K562 (cell line): ENCODE data around the gene ST6GALNAC2. TPM values are rescaled to one million over a fixed set of nuclear protein-coding genes. Genes with fewer than 3 reads are reported as not detected.

Source experiments
- ARID2 ChIP-seq: fragments of 450-650 bp; IDR thresholded peaks from 2 replicates; pipeline ENCODE4 v1.6.1; 2017; ENCODE audit warnings: antibody characterized with exemption, mild to moderate bottlenecking
- BACH1 ChIP-seq: fragments of 200-800 bp; sonication (Bioruptor generic); IDR thresholded peaks from 2 replicates; pipeline ENCODE4 v1.6.1; 2016; ENCODE audit warnings: missing genetic modification characterization, missing compliant biosample characterization
- BRCA1 ChIP-seq, 2 experiments: fragments of 450-650 bp in 1 of 2; sonication (generic) in 1 of 2; formaldehyde crosslinking in 1 of 2; IDR thresholded peaks; 2 replicates each; pipeline versions ENCODE4 v1.5.0 to v1.6.1; 2017 to 2020; ENCODE audit warnings: mild to moderate bottlenecking in 1 of 2, missing genetic modification reagents in 1 of 2
- BRD9 ChIP-seq: fragments of 450-650 bp; IDR thresholded peaks from 2 replicates; pipeline ENCODE4 v1.6.1; 2018; ENCODE audit warnings: low read depth; ENCODE audit not compliant: partially characterized antibody
- CXXC5 ChIP-seq: fragments of 250-450 bp; sonication (Bioruptor Pico); IDR thresholded peaks from 2 replicates; pipeline ENCODE4 v1.8.0; 2022; ENCODE audit warnings: inconsistent platforms, mild to moderate bottlenecking, moderate library complexity
- DACH1 ChIP-seq: fragments of 450-650 bp; IDR thresholded peaks from 2 replicates; pipeline ENCODE4 v1.6.1; 2018; ENCODE audit not compliant: partially characterized antibody
- DPF2 ChIP-seq: fragments of 450-650 bp; IDR thresholded peaks from 2 replicates; pipeline ENCODE4 v1.6.1; 2016
- HDAC8 ChIP-seq: fragments of 450-650 bp; IDR thresholded peaks from 2 replicates; pipeline ENCODE4 v1.6.1; 2016; ENCODE audit warnings: mild to moderate bottlenecking, missing genetic modification characterization, moderate library complexity, missing compliant biosample characterization
- L3MBTL2 ChIP-seq: fragments of 450-650 bp; IDR thresholded peaks from 2 replicates; pipeline ENCODE4 v1.6.1; 2016; ENCODE audit warnings: mild to moderate bottlenecking, moderate library complexity
- MAFF ChIP-seq: IDR thresholded peaks from 2 replicates; pipeline ENCODE4 v1.6.1; 2012; ENCODE audit warnings: low read length, improper control_type of control experiment
- NCOA1 ChIP-seq: fragments of 450-650 bp; IDR thresholded peaks from 2 replicates; pipeline ENCODE4 v1.6.1; 2016; ENCODE audit warnings: low read depth
- PTTG1 ChIP-seq: fragments of 450-650 bp; IDR thresholded peaks from 2 replicates; pipeline ENCODE4 v1.6.1; 2016; ENCODE audit warnings: low read depth, mild to moderate bottlenecking, missing genetic modification characterization, missing compliant biosample characterization
- RCOR1 ChIP-seq, 2 experiments: IDR thresholded peaks; 2 replicates each; pipeline ENCODE4 v1.6.1; 2012; ENCODE audit warnings: low read depth in 2 of 2, low read length in 2 of 2, borderline replicate concordance in 1 of 2, improper control_type of control experiment in 1 of 2
- SIN3A ChIP-seq, 2 experiments: fragments of 150-350 bp in 1 of 2; IDR thresholded peaks; 2 replicates each; pipeline ENCODE4 v1.6.1; 2011 to 2016; ENCODE audit warnings: borderline replicate concordance in 2 of 2, low read depth in 2 of 2, low read length in 2 of 2, mild to moderate bottlenecking in 2 of 2, moderate library complexity in 2 of 2; ENCODE audit not compliant: control insufficient read depth in 1 of 2
- ZBTB40 ChIP-seq, 2 experiments: fragments of 450-650 bp in 1 of 2; sonication (generic) in 1 of 2; formaldehyde crosslinking in 1 of 2; IDR thresholded peaks; 2 replicates each; pipeline versions ENCODE4 v1.7.1 to v1.9.0; 2016 to 2022; ENCODE audit warnings: inconsistent platforms in 1 of 2, mild to moderate bottlenecking in 1 of 2, missing genetic modification reagents in 1 of 2
- ZNF280B ChIP-seq: fragments of 250-450 bp; sonication (Bioruptor Pico); IDR thresholded peaks from 2 replicates; pipeline ENCODE4 v1.5.1; 2021; ENCODE audit warnings: mild to moderate bottlenecking
- polyA plus RNA-seq, 8 experiments: library from polyadenylated mRNA; depleted of rRNA in 4 of 8; stranded (reverse) in 5 of 8; unstranded in 3 of 8; fragments of >200 nt; fragmentation: Nextera tagmentation in 2 of 8; fragmentation: Illumina TruSeq in 1 of 8; extraction: Ambion mirVana in 2 of 8; extraction: Trizol in 1 of 8; gene quantifications; 2 replicates each; pipeline versions ENCODE4 v1.2.1 to v1.2.3, GENCODE V29; 2011 to 2014; ENCODE audit warnings: inconsistent platforms in 1 of 8, missing spikeins in 1 of 8
- total RNA-seq, 7 experiments: library from RNA; depleted of rRNA in 6 of 7; stranded (reverse); fragments of >200 nt in 6 of 7; fragmentation: Illumina TruSeq in 2 of 7; extraction: Trizol in 2 of 7; gene quantifications; 2 replicates each; pipeline versions ENCODE4 v1.2.1 to v1.2.3, GENCODE V29; 2011 to 2021; ENCODE audit warnings: low replicate concordance in 1 of 7

ST6GALNAC2 gene
- total and polyA plus RNA-seq, 9 of the 15 experiments (the other 6 are each of a cell fraction or from before 2014, with no cell fraction given), result 0.18 TPM; not detected in 8

- TF ChIP-seq RCOR1 (IDR thresholded peaks at IDR 0.05; ENCODE audit: borderline replicate concordance in 1 of 2, low read depth in 2 of 2, low read length in 2 of 2), result 0 out of 4 replicates have a peak, but pooled peaks of 1 of the 2 experiments have one; percentile 14
- no peak for TF ChIP-seq PTTG1 (tag)
- TF ChIP-seq SIN3A (IDR thresholded peaks at IDR 0.05; ENCODE audit: borderline replicate concordance in 2 of 2, control insufficient read depth in 1 of 2, low read depth in 2 of 2, low read length in 2 of 2), result no peak
- TF ChIP-seq BRCA1 (IDR thresholded peaks at IDR 0.05), result no peak
- TF ChIP-seq BRCA1 (CRISPR knock-in tag; IDR thresholded peaks at IDR 0.05), result no peak
- 0 out of 2 replicates have a peak, but pooled peaks have one; percentile 38 for TF ChIP-seq ZBTB40 (IDR thresholded peaks at IDR 0.05)
- no peak for TF ChIP-seq ZBTB40 (CRISPR knock-in tag; IDR thresholded peaks at IDR 0.05)
- peak; percentile 51; the same call in 1 of the 2 replicates for TF ChIP-seq ARID2
- TF ChIP-seq MAFF, result peak; percentile 60; the same call in 1 of the 2 replicates
- TF ChIP-seq HDAC8, result no peak
- peak; percentile 85 for TF ChIP-seq DPF2
- peak; percentile 22; the same call in 1 of the 2 replicates for TF ChIP-seq NCOA1
- peak; percentile 49 for TF ChIP-seq BRD9
- 0 out of 2 replicates have a peak, but pooled peaks have one; percentile 26 for TF ChIP-seq ZNF280B
- 0 out of 2 replicates have a peak, but pooled peaks have one; percentile 66 for TF ChIP-seq BACH1
- TF ChIP-seq CXXC5 (CRISPR knock-in tag), result 0 out of 2 replicates have a peak, but pooled peaks have one; percentile 26
- TF ChIP-seq DACH1, result peak; percentile 97
- TF ChIP-seq L3MBTL2, result peak; percentile 49
Measured at GRCh38 chr17:76623271-76624146, 37.8 kb upstream of the ST6GALNAC2 start (continued).
